ENCODE data around the gene TXNL1.

TXNL1 gene

DNA sequence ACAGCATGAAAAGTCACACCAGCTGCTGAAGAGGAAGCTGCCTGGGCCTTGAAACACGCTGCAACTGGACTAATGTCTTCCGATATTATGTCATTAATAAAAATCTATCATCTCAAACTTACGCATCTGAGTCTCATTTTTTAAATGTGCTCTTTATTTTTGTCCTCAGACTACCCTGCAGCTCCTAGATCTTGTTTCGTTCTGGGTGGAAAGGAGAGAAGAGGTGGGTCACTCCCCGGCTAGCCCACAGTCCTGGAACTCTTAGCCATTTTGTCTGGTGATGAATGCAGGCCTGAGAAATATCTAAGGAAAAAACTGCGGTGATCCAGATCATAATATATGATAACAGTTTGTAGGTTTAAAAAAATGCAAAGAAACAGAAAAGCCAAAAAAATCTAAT, 73.3 kb downstream of the TXNL1 start:
- no peak for TF ChIP-seq CTCF (conservative IDR thresholded peaks at IDR 0.05; ENCODE audit: control insufficient read depth, insufficient read depth, low read depth, low read length)
- no peak for DNase-seq (ENCODE audit: low read depth)
- no peak overlapping the region for H3K4me3 ChIP-seq (ENCODE audit: control insufficient read depth, low read depth, low read length)

GRCh38 chr18:56563568-56563967, 74.8 kb downstream of the TXNL1 start:
- H3K4me3 ChIP-seq (ENCODE audit: control insufficient read depth, low read depth, low read length) = no peak overlapping the region
- DNase-seq (ENCODE audit: low read depth) = no peak
- TF ChIP-seq CTCF (conservative IDR thresholded peaks at IDR 0.05; ENCODE audit: control insufficient read depth, insufficient read depth, low read depth, low read length) = peak; percentile 8

DNA sequence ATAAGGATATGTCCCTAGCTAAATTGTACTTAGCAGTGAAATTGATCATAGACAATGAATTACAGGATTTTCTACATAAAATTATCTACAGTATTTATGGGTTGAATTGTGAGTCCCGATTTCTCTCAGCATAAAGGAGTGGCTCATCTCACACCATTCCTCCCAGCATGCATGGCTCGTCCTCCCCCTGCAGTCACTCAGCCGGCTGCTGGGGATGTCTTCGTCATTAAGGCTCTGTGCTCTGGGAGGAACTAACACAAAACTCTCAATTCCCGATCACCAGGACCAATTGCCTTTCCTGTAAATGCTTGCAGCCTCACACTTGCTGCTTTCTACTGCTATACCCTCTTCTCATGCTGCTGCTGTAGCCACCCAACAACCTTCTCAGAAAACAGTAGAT, 75.9 kb downstream of the TXNL1 start:
- H3K4me3 ChIP-seq (ENCODE audit: control insufficient read depth, low read depth, low read length) = no peak overlapping the region
- TF ChIP-seq CTCF (conservative IDR thresholded peaks at IDR 0.05; ENCODE audit: control insufficient read depth, insufficient read depth, low read depth, low read length) = no peak
- no peak for DNase-seq (ENCODE audit: low read depth)

DNA sequence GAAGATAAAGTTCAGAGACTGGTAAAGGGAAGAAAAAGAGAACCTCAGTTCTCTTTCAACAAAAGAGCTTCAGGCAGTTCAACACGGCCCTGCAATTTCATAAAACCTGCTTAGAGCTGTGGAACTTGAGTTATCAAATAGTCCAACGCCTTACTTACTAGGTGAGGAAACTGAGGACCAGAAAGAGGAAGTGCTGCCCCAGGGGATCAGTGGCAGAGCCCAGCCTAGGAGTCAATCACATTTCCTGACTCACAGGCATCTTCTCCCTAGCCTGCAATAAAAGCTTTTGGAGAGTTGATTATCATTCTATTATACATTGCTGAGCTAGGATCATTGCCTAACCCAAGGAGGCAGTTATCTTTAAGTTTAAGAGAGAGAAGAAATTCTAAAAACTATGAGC, 77.4 kb downstream of the TXNL1 start:
- no peak for TF ChIP-seq CTCF (conservative IDR thresholded peaks at IDR 0.05; ENCODE audit: control insufficient read depth, insufficient read depth, low read depth, low read length)
- no peak overlapping the region for H3K4me3 ChIP-seq (ENCODE audit: control insufficient read depth, low read depth, low read length)
- DNase-seq (ENCODE audit: low read depth) = no peak

DNA sequence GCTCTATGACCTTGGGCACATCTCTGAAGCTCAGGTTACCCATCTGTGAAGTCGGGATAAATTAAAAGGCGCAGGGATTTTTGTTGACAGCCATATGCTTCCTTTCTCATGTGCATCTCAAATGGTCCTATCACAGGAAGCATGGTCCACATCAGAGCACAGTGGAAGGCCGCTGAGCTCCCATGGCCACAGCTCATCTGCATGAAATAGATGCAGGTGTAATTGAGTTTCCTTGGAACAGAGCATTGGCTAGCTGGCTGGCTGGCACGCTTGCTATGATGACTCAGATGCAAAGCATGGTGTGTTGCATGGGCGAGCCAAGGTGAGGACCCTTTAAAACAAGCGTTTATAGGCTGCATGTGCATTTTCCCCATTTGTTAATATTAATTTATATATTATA, 79.3 kb downstream of the TXNL1 start:
- H3K4me3 ChIP-seq (ENCODE audit: control insufficient read depth, low read depth, low read length) = no peak overlapping the region
- DNase-seq (ENCODE audit: low read depth) = no peak
- no peak for TF ChIP-seq CTCF (conservative IDR thresholded peaks at IDR 0.05; ENCODE audit: control insufficient read depth, insufficient read depth, low read depth, low read length)

- no peak overlapping the region for H3K4me3 ChIP-seq (ENCODE audit: control insufficient read depth, low read depth, low read length)
- no peak for TF ChIP-seq CTCF (conservative IDR thresholded peaks at IDR 0.05; ENCODE audit: control insufficient read depth, insufficient read depth, low read depth, low read length)
- DNase-seq (ENCODE audit: low read depth) = no peak
Observed at GRCh38 chr18:56556907-56557306, 81.5 kb downstream of the TXNL1 start.

DNA sequence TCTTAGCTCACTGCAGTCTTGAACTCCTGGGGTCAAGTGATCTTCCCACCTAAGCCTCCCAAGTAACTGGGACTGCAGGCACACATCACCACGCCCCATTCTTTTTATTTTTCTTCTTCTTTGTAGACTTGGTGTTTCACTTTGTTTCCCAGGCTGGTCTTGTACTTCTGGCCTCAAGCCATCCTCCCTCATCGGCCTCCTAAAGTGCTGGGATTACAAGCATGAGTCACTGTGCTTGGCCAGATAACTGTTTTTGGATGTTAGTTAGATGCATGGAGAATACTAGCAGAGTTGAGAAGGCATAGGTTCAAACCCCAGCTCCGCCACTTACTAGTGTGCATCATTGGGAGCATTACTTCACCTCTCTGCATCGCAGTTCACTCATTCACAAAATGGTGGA, 88.3 kb downstream of the TXNL1 start:
- TF ChIP-seq CTCF (conservative IDR thresholded peaks at IDR 0.05; ENCODE audit: control insufficient read depth, insufficient read depth, low read depth, low read length) = no peak
- no peak overlapping the region for H3K4me3 ChIP-seq (ENCODE audit: control insufficient read depth, low read depth, low read length)
- DNase-seq (ENCODE audit: low read depth) = peak; percentile 59
